HG03064 (cell line): ENCODE results near the gene PKMYT1.
"Not testable (repeated sequence)": the region's sequence is repeated elsewhere in the genome, so short reads cannot be mapped to it uniquely, and the experiment has no call there.

ENCODE experiments used
- ATAC-seq: cut with Tn5 transposase; IDR thresholded peaks from one replicate; pipeline ENCODE4 v1.9.1; 2021; ENCODE audit warnings: low read depth; ENCODE audit not compliant: unreplicated experiment

Gene PKMYT1

GRCh38 chr16:2963074-2963722 is 17.0 kb downstream of the PKMYT1 start:
- no peak for ATAC-seq

DNA sequence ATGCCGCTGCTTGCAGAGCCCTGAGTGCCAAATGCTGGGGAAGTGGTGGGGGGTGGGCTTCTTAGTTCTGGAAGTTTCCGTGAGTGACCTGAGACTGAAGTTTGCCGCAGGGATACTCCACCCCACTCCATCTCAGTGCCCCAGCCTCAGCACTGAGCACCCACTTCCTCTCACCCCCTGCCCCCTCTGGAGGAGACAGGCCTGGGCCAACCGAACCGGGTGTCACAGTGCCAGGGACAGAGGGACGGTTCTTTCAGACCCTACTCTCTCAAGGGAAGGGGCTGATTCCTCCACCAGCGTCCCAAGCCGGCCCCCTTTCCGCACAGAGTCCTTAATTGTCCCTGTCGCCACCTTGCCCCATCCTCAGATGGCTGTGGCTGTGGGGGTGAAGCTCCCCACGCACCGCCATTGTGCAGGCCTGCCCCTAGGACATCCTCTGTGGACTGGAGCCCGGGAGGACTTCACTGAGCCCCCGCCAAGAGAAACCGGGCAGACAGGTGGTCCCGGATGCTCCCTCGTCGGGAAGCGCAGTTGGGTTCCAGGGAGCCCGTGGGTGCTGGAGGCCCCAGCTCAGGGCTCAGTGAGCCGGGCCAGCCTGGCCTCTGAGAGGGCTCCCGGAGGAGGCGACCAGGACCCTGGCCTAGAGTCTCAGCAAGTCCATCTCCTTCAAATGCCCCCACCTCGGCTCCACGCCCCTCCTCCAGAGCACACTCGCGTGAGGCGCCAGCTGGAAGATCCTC is 17.7 kb downstream of the PKMYT1 start:
- no peak for ATAC-seq

DNA sequence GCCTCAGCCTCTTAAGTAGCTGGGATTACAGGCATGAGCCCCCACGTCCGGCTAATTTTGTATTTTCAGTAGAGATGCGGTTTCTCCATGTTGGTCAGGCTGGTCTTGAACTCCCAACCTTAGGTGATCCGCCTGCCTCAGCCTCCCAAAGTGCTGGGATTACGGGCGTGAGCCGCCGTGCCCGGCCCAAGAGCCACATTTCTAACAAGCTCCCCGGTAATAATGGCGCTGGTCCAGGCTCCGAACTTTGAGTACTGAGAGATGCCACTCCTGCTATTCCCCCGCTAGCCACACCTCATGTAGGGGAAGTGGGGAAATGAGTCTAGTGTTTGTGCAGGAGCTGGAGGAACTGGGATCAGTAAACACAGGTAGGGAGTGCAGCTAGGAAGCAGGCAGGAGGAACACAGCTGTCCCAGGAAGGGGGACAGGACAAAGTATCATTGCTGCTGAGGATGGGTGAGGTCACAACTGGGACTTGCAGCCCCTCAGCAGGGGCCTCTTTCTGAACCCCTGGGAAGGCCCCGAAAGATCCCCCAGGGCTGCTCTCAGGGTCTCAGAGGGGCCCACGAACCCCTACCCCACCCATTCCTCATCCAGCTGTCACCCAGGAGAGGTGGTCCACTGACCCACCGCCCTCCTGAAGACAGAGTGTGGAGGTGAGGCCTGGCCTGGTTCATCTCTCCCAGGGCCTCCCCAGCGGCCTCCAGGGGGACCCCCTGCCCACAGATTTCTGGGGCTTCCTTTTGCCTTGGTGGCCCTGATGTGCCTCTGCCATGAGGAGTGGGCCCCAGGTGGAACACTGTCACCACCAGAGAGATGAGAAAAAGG is 19.8 kb downstream of the PKMYT1 start:
- ATAC-seq: no peak

- no peak for ATAC-seq
Observed at GRCh38 chr16:2959206-2959605, 21.0 kb downstream of the PKMYT1 start.

DNA sequence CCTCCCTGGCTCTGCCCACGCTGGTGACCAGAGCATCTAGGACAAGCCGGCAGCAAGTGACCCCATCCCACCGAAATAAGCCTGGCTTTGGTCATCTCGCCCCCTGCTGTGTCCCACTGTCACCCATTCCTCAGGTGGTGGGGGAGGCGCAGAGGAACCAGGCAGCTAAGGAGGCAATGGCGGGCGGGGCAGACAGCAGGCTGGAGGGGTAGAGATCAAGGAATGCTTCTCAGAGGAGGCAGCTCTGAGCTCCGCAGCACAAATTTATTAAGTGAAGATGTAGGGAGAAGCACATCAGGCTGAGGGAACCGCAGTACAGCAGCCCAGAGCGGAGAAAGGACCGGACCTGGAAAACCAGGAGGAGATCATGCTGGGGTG is 23.7 kb downstream of the PKMYT1 start:
- ATAC-seq: no peak

DNA sequence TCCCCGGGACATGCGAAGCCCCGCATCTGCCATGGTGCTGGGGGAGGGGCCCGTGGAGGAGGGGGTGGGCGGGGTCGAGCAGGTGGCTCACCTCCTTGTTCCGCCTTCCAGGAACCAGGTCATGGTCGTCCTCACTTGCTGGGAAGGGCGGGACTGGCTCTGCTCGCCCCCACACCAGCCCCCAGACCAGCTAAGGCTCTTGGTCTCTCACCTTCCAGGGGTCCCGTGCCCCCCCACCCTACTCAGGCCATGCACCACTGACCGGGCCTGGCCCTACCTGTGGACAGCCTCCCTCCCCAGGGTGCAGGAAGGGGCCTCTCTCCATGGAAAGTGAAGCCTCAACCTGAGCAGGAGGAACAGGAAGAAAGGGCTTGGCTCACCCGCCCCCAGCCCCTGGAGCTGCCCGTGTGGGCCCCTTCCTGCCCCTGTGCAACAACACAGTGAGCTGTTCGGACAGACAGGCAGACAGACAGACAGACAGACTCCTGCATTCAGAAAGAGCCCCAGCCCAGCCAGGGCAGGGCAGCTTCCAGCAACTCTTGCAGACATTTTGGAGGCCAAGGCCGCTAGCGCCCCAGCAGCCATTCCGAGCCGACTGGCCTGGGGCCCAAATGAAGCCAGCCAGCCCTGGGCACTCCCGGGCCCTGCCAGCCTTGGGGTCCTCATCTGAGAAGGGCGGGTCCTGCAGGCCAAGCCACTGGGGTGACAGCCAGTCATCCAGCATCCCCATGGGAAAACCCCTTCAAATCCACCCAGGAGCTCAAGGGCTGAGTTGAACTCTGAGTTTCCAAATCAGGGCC is 24.3 kb downstream of the PKMYT1 start:
- ATAC-seq: no peak

- ATAC-seq: no peak
Observed at GRCh38 chr16:2955438-2955778, 24.8 kb downstream of the PKMYT1 start.

DNA sequence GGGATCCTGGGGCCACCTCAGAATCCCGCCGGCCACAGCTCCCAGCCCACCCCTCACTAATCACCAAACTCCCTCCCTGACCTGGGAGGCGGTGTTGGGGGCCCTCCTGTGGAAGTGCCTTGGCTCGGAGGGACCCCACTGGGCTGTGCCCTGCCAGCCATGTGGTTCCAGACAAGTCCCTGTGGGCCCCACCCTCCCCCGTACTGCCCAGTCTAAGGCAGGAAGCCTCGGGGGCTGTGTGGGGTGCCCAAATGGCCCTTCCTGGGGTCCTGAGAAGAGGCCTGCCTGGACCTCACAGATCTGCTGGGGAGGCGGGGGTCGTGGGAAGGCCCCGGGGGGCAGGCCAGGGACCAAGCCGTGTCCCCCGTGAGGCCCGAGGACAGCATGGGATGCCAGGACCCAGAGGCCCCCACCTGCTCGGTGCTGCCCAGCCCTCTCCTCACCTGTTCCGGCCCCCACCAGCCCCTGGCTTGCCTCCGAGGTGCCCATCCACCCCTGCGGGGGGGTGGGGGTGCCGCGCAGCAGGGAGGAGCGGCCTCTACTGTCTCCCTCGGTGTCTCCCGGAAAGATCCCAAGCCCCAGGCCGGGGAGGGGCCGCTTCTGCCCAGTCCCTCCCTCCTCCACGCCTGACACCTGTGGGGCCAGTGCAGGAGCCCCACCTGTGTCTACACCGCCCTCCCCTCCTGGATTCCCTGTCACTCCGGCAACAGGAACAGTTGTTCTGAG is 25.4 kb downstream of the PKMYT1 start:
- no peak for ATAC-seq

GRCh38 chr16:2953706-2954627 is 26.3 kb downstream of the PKMYT1 start:
- no peak for ATAC-seq

DNA sequence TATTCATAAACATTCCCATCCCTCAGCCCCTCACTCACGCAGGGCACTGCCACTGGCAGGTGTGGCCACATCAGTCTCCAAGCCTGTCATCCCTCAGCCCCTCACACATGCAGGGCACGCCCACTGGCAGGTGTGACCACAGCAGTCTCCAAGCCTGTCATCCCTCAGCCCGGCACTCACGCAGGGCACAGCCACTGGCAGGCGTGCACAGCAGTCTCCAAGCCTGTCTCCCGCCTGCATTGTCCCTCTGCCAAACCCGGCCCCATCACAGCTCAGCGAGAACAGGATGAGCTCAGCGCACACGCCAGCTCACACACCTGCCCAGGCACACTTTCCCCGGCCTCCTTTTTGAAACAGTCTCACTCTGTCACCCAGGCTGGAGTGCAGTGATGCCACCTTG is 27.6 kb downstream of the PKMYT1 start:
- no peak for ATAC-seq

DNA sequence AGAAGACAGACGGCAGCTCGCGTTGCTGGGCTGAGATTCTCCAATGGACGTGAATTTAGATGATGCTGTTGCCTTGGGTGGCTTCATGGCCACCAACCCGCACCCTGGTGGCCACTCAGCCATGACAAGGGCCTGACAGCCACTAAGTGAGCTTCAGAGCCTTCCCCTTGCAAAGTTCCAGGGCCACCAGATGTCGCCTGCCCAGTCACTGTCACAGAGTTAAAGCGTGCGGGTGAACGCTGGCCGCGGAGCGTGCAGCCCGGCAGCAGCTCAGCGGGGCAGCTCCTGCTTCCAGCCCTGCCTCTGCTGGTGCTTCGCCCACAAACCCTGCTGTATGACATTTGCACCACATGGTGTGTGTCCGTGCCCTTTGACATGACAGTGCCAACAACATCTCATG is 29.5 kb downstream of the PKMYT1 start:
- no peak for ATAC-seq

DNA sequence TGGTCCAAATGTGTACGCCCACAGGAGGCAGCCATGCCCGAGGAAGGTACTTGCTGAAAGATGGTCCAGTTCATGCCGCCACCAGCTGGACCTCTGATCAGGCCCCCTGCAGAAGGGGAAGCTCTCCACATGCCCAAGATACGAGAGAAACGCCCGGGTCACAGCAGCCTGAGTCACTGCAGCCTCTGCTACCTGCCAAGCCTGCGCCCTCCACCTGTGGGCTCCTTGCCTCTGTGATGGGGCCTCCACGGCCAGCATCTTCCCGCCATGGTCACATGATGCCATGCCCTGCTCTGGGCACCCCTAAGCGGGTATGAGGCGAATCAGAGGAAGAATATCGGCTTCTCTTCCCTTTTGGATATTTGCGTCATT is 29.9 kb downstream of the PKMYT1 start:
- ATAC-seq: no peak

DNA sequence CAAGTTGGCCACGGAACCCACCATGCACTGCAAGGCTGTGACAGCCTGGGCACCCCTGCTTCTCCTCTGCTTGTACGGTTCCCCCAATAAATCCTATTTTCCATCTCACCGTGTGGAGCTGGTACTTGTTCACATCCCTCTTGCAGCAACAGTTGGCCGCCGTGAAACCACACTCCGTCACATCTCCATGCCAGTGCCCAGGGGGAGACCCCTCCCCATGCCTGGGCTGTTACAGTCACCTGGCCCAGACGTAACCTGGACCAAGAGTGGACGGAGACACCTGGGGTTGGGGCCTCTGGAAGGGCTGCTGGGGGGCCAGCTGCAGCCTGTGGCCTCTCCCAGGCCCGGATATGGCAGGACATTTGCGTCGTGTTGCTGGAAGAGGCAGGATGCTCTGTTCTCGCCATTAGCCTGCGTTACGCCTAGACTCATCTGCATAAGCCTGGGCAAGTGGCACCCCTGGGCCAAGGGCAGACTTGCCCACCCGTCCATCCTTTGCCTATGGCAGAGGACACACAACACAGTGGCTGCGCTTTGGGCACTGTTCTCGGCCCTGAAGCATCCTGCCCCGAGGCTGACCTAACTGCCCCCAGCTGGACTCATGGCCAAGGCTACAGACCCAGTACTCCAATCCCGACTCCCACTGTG is 30.4 kb downstream of the PKMYT1 start:
- ATAC-seq: no peak

DNA sequence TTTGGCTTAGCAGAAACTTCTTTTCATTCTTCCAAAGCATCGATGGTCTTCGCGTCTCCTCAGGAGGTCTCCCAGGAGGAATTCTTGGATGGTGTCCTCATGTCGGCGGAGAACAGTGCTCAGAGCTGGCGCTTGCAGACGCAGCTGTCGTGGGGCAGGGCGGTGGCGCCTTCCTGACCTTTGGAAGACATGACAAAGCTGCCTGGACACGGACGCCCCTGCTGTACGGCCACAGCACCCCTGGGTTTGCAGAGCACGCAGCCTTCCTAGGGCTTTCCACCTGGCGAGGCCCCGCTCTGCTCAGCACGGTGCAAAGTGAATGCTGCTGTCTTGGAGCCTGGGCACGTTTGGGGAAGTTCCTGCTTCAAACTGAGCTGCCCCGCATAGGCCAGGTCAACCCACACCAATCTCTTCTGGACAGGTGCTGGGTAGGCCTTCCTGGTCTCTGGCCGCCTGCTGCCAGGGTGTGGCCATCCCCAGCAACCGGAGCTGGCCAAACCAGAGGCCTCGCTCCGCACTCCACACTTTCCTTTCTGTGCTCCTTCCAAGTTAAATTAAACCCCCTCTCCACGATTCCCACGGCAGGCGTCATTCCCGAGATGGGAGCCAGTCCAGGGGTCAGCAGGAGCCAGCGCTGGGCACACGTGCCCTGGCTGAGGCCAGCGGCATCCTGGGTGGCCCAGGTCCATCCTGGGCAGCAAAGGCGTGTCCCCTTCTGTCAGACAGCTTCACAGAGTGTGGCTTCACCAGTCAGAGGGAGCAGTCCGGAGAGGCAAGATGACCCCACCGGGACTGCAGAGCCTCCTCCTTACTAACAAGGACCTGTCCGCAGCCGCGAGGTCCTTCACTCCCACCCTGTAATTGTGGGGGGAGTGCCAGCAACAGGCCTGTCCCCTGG is 31.2 kb downstream of the PKMYT1 start:
- no peak for ATAC-seq

DNA sequence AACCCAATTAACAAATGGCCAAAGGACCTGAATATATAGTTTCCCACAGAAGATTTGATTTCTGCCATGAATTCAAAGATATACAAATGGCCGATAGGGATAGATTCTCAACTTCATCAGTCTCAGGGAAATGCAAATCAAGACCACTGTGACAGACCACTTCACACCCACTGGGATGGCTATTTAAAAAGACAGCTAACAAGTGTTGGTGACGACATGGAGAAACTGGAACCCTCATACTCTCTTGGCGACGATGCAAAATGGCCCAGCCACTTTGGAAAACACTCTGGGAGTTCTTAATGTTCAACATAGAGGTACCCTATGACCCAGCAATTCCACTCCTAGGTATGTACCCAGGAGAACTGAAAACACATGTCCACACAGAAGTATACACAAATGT is 33.6 kb downstream of the PKMYT1 start:
- ATAC-seq: no peak

DNA sequence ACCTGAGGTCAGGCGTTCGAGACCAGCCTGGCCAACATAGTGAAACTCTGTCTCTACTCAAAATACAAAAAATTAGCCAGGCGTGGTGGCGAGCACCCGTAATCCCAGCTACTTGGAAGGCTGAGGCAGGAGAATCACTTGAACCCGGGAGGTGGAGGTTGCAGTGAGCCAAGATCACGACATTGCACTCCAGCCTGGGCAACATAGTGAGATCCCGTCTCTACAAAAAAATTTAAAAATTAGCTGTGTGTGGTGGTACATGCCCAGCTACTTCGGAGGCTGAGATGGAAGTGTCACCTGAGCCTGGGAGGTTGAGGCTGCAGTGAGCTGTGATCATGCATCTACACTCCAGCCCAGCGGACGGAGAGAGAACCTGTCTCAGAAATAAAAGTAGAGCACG is 36.5 kb downstream of the PKMYT1 start:
- ATAC-seq: not testable (repeated sequence)

DNA sequence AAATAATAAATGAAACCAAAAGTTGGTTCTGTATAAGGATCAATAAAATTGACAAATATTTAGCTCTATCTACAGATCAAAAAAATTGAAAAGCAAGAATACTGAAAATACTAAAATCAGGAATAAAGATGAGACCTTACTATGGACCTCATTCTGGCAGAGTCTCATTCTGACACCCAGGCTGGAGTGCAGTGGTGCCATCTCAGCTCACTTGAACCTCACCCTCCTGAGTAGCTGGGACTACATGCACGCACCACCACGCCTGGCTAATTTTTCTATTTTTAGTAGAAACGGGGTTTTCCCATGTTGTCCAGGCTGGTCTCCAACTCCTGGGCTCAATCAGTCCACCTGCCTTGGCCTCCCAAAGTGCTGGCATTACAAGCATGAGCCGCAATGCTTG is 38.2 kb downstream of the PKMYT1 start:
- no peak for ATAC-seq

- ATAC-seq: no peak
Observed at GRCh38 chr16:2939968-2940367, 40.3 kb downstream of the PKMYT1 start.
